K562 (cell line): ENCODE measurements around the gene ELOVL5.

Experiments used
- CBX2 ChIP-seq: fragments of 200-600 bp; sonication (generic); IDR thresholded peaks from one replicate; pipeline ENCODE4 v1.6.1; 2012; ENCODE audit warnings: mild to moderate bottlenecking, low read length, inconsistent platforms; ENCODE audit not compliant: insufficient read depth, poor library complexity, severe bottlenecking
- CHD4 ChIP-seq: fragments of 200-600 bp; sonication (generic); IDR thresholded peaks from 3 replicates; pipeline ENCODE4 v1.6.1; 2012; ENCODE audit warnings: low read depth, mild to moderate bottlenecking, mixed read lengths, low read length, inconsistent platforms; ENCODE audit not compliant: insufficient read depth, insufficient replicate concordance, poor library complexity, severe bottlenecking
- CTCF ChIP-seq, 3 experiments: IDR thresholded peaks in 2 of 3; conservative IDR thresholded peaks in 1 of 3; 2 replicates each; pipeline ENCODE4 v1.5.1; 2011 to 2012; ENCODE audit warnings: low read length in 3 of 3, mild to moderate bottlenecking in 3 of 3, control low read depth in 2 of 3, improper control_type of control experiment in 1 of 3, inconsistent platforms in 1 of 3, low read depth in 1 of 3, mixed read lengths in 1 of 3, moderate library complexity in 1 of 3; ENCODE audit not compliant: insufficient read depth in 2 of 3
- EGR1 ChIP-seq: fragments of 450-650 bp; conservative IDR thresholded peaks from 2 replicates; pipeline ENCODE4 v1.6.1; 2017; ENCODE audit warnings: mild to moderate bottlenecking
- EZH2 ChIP-seq: IDR thresholded peaks from 2 replicates; pipeline ENCODE4 v1.6.1; 2012; ENCODE audit warnings: low read depth, mild to moderate bottlenecking, inconsistent platforms, low read length, borderline replicate concordance
- FOXM1 ChIP-seq, 2 experiments: fragments of 450-650 bp in 1 of 2; sonication (generic) in 1 of 2; formaldehyde crosslinking in 1 of 2; IDR thresholded peaks; 2 replicates each; pipeline versions ENCODE4 v1.6.1 to v1.9.0; 2017 to 2022; ENCODE audit warnings: low read depth in 2 of 2, mild to moderate bottlenecking in 2 of 2, missing genetic modification reagents in 1 of 2, moderate library complexity in 1 of 2
- MIER1 ChIP-seq: fragments of 450-650 bp; IDR thresholded peaks from 2 replicates; pipeline ENCODE4 v1.6.1; 2016; ENCODE audit warnings: antibody characterized with exemption, mild to moderate bottlenecking, low read depth
- NFIC ChIP-seq: fragments of 450-650 bp; IDR thresholded peaks from 2 replicates; pipeline ENCODE4 v1.6.1; 2017; ENCODE audit warnings: mild to moderate bottlenecking, inconsistent platforms
- TF ChIP-seq, protein P1 (sequence below): sonication (generic); formaldehyde crosslinking; IDR thresholded peaks from 2 replicates; pipeline ENCODE4 v1.8.0; 2023; ENCODE audit warnings: mild to moderate bottlenecking, missing genetic modification reagents
- TF ChIP-seq, protein P2 (sequence below): sonication (generic); formaldehyde crosslinking; IDR thresholded peaks from 2 replicates; pipeline ENCODE4 v1.8.0; 2022; ENCODE audit warnings: mild to moderate bottlenecking, missing genetic modification reagents
- TF ChIP-seq, protein P3 (sequence below): sonication (generic); formaldehyde crosslinking; IDR thresholded peaks from 2 replicates; pipeline ENCODE4 v1.5.0; 2020; ENCODE audit warnings: missing genetic modification reagents

DNA sequence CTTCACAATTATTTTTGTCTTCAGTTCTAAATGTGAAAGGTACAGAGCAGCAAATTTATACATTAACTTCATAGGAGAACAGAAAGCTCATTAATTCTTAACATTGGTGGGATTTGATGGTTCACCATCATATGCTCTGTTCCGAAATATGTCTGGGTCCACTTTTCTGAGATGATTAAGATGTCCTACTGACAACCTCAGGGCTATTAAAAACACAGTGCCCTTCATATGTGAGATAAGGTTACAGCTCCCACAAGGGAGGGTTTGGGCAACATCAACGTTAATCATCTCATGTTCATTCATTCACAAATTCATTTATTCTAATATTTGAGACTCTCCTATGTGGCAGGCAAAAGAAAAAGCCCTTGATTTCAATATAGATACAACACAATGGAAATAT is 91.2 kb downstream of the ELOVL5 start:
- TF ChIP-seq NFIC: no peak
- TF ChIP-seq EGR1: no peak
- TF ChIP-seq, protein P1, sequence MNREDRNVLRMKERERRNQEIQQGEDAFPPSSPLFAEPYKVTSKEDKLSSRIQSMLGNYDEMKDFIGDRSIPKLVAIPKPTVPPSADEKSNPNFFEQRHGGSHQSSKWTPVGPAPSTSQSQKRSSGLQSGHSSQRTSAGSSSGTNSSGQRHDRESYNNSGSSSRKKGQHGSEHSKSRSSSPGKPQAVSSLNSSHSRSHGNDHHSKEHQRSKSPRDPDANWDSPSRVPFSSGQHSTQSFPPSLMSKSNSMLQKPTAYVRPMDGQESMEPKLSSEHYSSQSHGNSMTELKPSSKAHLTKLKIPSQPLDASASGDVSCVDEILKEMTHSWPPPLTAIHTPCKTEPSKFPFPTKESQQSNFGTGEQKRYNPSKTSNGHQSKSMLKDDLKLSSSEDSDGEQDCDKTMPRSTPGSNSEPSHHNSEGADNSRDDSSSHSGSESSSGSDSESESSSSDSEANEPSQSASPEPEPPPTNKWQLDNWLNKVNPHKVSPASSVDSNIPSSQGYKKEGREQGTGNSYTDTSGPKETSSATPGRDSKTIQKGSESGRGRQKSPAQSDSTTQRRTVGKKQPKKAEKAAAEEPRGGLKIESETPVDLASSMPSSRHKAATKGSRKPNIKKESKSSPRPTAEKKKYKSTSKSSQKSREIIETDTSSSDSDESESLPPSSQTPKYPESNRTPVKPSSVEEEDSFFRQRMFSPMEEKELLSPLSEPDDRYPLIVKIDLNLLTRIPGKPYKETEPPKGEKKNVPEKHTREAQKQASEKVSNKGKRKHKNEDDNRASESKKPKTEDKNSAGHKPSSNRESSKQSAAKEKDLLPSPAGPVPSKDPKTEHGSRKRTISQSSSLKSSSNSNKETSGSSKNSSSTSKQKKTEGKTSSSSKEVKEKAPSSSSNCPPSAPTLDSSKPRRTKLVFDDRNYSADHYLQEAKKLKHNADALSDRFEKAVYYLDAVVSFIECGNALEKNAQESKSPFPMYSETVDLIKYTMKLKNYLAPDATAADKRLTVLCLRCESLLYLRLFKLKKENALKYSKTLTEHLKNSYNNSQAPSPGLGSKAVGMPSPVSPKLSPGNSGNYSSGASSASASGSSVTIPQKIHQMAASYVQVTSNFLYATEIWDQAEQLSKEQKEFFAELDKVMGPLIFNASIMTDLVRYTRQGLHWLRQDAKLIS (CRISPR knock-in tag): no peak
- TF ChIP-seq EZH2: no peak
- no peak for TF ChIP-seq CTCF (IDR thresholded peaks at IDR 0.05 in 2 of 3, conservative IDR thresholded peaks at IDR 0.05 in 1 of 3; ENCODE audit: insufficient read depth in 2 of 3, low read depth in 1 of 3, low read length in 3 of 3)
- TF ChIP-seq CHD4: no peak
- no peak for TF ChIP-seq FOXM1 (IDR thresholded peaks at IDR 0.05; ENCODE audit: low read depth)
- no peak for TF ChIP-seq FOXM1 (CRISPR knock-in tag; IDR thresholded peaks at IDR 0.05; ENCODE audit: low read depth)
- TF ChIP-seq, protein P2, sequence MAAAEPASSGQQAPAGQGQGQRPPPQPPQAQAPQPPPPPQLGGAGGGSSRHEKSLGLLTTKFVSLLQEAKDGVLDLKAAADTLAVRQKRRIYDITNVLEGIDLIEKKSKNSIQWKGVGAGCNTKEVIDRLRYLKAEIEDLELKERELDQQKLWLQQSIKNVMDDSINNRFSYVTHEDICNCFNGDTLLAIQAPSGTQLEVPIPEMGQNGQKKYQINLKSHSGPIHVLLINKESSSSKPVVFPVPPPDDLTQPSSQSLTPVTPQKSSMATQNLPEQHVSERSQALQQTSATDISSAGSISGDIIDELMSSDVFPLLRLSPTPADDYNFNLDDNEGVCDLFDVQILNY (CRISPR knock-in tag): no peak
- TF ChIP-seq CBX2: no peak
- TF ChIP-seq MIER1: no peak
- TF ChIP-seq, protein P3, sequence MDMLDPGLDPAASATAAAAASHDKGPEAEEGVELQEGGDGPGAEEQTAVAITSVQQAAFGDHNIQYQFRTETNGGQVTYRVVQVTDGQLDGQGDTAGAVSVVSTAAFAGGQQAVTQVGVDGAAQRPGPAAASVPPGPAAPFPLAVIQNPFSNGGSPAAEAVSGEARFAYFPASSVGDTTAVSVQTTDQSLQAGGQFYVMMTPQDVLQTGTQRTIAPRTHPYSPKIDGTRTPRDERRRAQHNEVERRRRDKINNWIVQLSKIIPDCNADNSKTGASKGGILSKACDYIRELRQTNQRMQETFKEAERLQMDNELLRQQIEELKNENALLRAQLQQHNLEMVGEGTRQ (CRISPR knock-in tag): no peak
